H1 (cell line): Measurements from ENCODE around the gene ZC3H6. TPM values are rescaled to one million over a fixed set of nuclear protein-coding genes. Genes with fewer than 3 reads are reported as not detected.

ENCODE experiments used
- CTCF ChIA-PET: fragments of 300-600 bp; sonication (Branson Sonifier 250); formaldehyde crosslinking; loops from one replicate; lab custom pipeline; 2021; ENCODE audit not compliant: partially characterized antibody; lab: Charles Lee
- POLR2A ChIA-PET: fragments of 300-600 bp; sonication (Branson Sonifier 250); formaldehyde crosslinking; loops from one replicate; lab custom pipeline; 2021; ENCODE audit warnings: inconsistent platforms; ENCODE audit not compliant: partially characterized antibody; lab: Charles Lee
- DNase-seq, 2 experiments: peaks; one replicate each; pipeline versions ENCODE4 v3.0.0 to v3.0.0-alpha.2; 2010 to 2022; ENCODE audit warnings: low spot score in 2 of 2, low read depth in 1 of 2, mixed read lengths in 1 of 2
- FAIRE-seq: peaks from 2 replicates; lab custom pipeline; 2011; peaks lifted over from hg19 to GRCh38; lab: Jason Lieb, UNC
- H2AFZ ChIP-seq: 2 replicates; pipeline ENCODE4 v1.8.1; 2012; ENCODE audit warnings: low read length, inconsistent platforms
- H2AK5ac ChIP-seq: 2 replicates; pipeline ENCODE4 v1.6.1; 2013; ENCODE audit warnings: low read depth, low read length
- H2BK120ac ChIP-seq: replicated peaks from 2 replicates; pipeline ENCODE3; 2013; ENCODE audit warnings: low read depth, low read length, inconsistent platforms
- H2BK12ac ChIP-seq: 2 replicates; pipeline ENCODE4 v1.6.1; 2013; ENCODE audit warnings: low read depth, low read length
- H2BK15ac ChIP-seq: 2 replicates; pipeline ENCODE4 v1.6.1; 2013; ENCODE audit warnings: low read length
- H2BK20ac ChIP-seq: 2 replicates; pipeline ENCODE4 v1.6.1; 2013; ENCODE audit warnings: low read length
- H2BK5ac ChIP-seq: 2 replicates; pipeline ENCODE4 v1.6.1; 2013; ENCODE audit warnings: low read depth, low read length
- H3K14ac ChIP-seq: 2 replicates; pipeline ENCODE4 v1.6.1; 2013; ENCODE audit warnings: inconsistent platforms; ENCODE audit not compliant: insufficient read length
- H3K18ac ChIP-seq: 2 replicates; pipeline ENCODE4 v1.6.1; 2013; ENCODE audit warnings: low read length; ENCODE audit errors: extremely low read depth
- H3K23ac ChIP-seq: 2 replicates; pipeline ENCODE4 v1.6.1; 2013; ENCODE audit warnings: inconsistent platforms; ENCODE audit not compliant: insufficient read length
- H3K23me2 ChIP-seq: 2 replicates; pipeline ENCODE4 v1.6.1; 2013; ENCODE audit warnings: low read depth, low read length
- H3K27ac ChIP-seq: 2 replicates; pipeline ENCODE4 v1.6.1; 2011; ENCODE audit warnings: low read depth, low read length, inconsistent platforms
- H3K27me3 ChIP-seq, 4 experiments: replicated peaks in 1 of 4; 1 replicate in 1 of 4; 2 replicates in 3 of 4; pipeline versions ENCODE4 v1.6.1 to v1.8.1; 2011 to 2013; ENCODE audit warnings: low read length in 3 of 4, mild to moderate bottlenecking in 3 of 4, inconsistent platforms in 2 of 4, mixed read lengths in 2 of 4, moderate library complexity in 1 of 4; ENCODE audit not compliant: control insufficient read depth in 3 of 4, insufficient read depth in 3 of 4; ENCODE audit errors: extremely low read depth in 1 of 4
- H3K36me3 ChIP-seq, 4 experiments: 2 replicates each; pipeline versions ENCODE4 v1.6.1 to v1.8.1; 2011 to 2013; ENCODE audit warnings: mild to moderate bottlenecking in 4 of 4, low read length in 3 of 4, moderate library complexity in 2 of 4, control low read depth in 1 of 4, inconsistent platforms in 1 of 4; ENCODE audit not compliant: insufficient read depth in 4 of 4, control insufficient read depth in 2 of 4
- H3K4ac ChIP-seq: replicated peaks from 2 replicates; pipeline ENCODE3; 2013; ENCODE audit warnings: low read length, low read depth, mixed read lengths, inconsistent platforms; ENCODE audit not compliant: insufficient read length
- H3K4me1 ChIP-seq, 4 experiments: replicated peaks in 1 of 4; 1 replicate in 1 of 4; 2 replicates in 3 of 4; pipeline versions ENCODE4 v1.6.1 to v1.8.1; 2011 to 2013; ENCODE audit warnings: low read length in 3 of 4, inconsistent platforms in 2 of 4, mixed read lengths in 1 of 4; ENCODE audit not compliant: insufficient read depth in 4 of 4, control insufficient read depth in 3 of 4
- H3K4me2 ChIP-seq, 2 experiments: 2 replicates each; pipeline versions ENCODE4 v1.6.1 to v1.8.1; 2011 to 2013; ENCODE audit warnings: low read depth in 2 of 2, low read length in 2 of 2, control low read depth in 1 of 2, inconsistent platforms in 1 of 2, mild to moderate bottlenecking in 1 of 2; ENCODE audit not compliant: insufficient read depth in 1 of 2
- H3K4me3 ChIP-seq, 4 experiments: fragments of 200-600, 300-600 bp in 1 of 4; sonication (generic), shearing (Covaris generic), sonication (Bioruptor Twin) in 1 of 4; 2 replicates each; pipeline versions ENCODE4 v1.5.1 to v1.8.1; 2011 to 2016; ENCODE audit warnings: low read length in 4 of 4, low read depth in 3 of 4, control low read depth in 2 of 4, inconsistent platforms in 2 of 4, mild to moderate bottlenecking in 2 of 4, mixed read lengths in 1 of 4, moderate library complexity in 1 of 4; ENCODE audit not compliant: insufficient read depth in 2 of 4; ENCODE audit errors: extremely low read depth in 1 of 4
- H3K56ac ChIP-seq: replicated peaks from 2 replicates; pipeline ENCODE3; 2013; ENCODE audit warnings: low read depth, mild to moderate bottlenecking, mixed read lengths, low read length, inconsistent platforms; ENCODE audit not compliant: insufficient read length
- H3K79me1 ChIP-seq: 2 replicates; pipeline ENCODE4 v1.6.1; 2013; ENCODE audit warnings: low read depth, low read length, control low read depth
- H3K79me2 ChIP-seq, 2 experiments: 2 replicates each; pipeline versions ENCODE4 v1.6.1 to v1.8.1; 2012 to 2013; ENCODE audit warnings: low read length in 2 of 2, mild to moderate bottlenecking in 2 of 2, inconsistent platforms in 1 of 2; ENCODE audit not compliant: insufficient read depth in 2 of 2, control insufficient read depth in 1 of 2
- H3K9ac ChIP-seq, 4 experiments: replicated peaks in 1 of 4; 1 replicate in 1 of 4; 2 replicates in 3 of 4; pipeline versions ENCODE4 v1.6.1 to v1.8.1; 2011 to 2013; ENCODE audit warnings: low read depth in 3 of 4, low read length in 3 of 4, control low read depth in 2 of 4, mild to moderate bottlenecking in 2 of 4, moderate library complexity in 2 of 4, inconsistent platforms in 1 of 4; ENCODE audit errors: extremely low read depth in 1 of 4
- H3K9me3 ChIP-seq, 2 experiments: 2 replicates each; pipeline versions ENCODE4 v1.6.1 to v1.8.1; 2012 to 2013; ENCODE audit warnings: mild to moderate bottlenecking in 2 of 2, moderate library complexity in 2 of 2, control low read depth in 1 of 2, inconsistent platforms in 1 of 2, low read depth in 1 of 2, low read length in 1 of 2, mixed read lengths in 1 of 2; ENCODE audit not compliant: insufficient read depth in 2 of 2
- H4K20me1 ChIP-seq, 2 experiments: replicated peaks in 1 of 2; 2 replicates each; pipeline versions ENCODE3 to v1.8.1; 2011 to 2013; ENCODE audit warnings: inconsistent platforms in 2 of 2, low read length in 2 of 2, mild to moderate bottlenecking in 1 of 2; ENCODE audit not compliant: insufficient read depth in 2 of 2, control insufficient read depth in 1 of 2
- H4K5ac ChIP-seq: 2 replicates; pipeline ENCODE4 v1.6.1; 2013; ENCODE audit warnings: low read length, low read depth, mixed read lengths, inconsistent platforms; ENCODE audit not compliant: insufficient read length
- H4K8ac ChIP-seq: 2 replicates; pipeline ENCODE4 v1.8.0; 2013; ENCODE audit warnings: mild to moderate bottlenecking, moderate library complexity, low read length, inconsistent platforms; ENCODE audit not compliant: insufficient read depth; ENCODE audit errors: extremely low read depth
- H4K91ac ChIP-seq: replicated peaks from 2 replicates; pipeline ENCODE3; 2013; ENCODE audit warnings: low read length, mixed read lengths, inconsistent platforms; ENCODE audit not compliant: insufficient read length
- CHD1 ChIP-seq: IDR thresholded peaks from 2 replicates; pipeline ENCODE4 v1.6.1; 2012; ENCODE audit warnings: low read depth, low read length, improper control_type of control experiment
- JUN ChIP-seq: IDR thresholded peaks from 2 replicates; pipeline ENCODE4 v1.6.1; 2011; ENCODE audit warnings: low read depth, mild to moderate bottlenecking, improper control_type of control experiment, low read length
- RAD21 ChIP-seq, 2 experiments: IDR thresholded peaks in 1 of 2; conservative IDR thresholded peaks in 1 of 2; 2 replicates each; pipeline ENCODE4 v1.6.1; 2011; ENCODE audit warnings: low read depth in 2 of 2, low read length in 2 of 2, improper control_type of control experiment in 1 of 2, inconsistent platforms in 1 of 2, mild to moderate bottlenecking in 1 of 2, moderate library complexity in 1 of 2
- RNF2 ChIP-seq: fragments of 200-900, 300-1000 bp; sonication (generic); IDR thresholded peaks from 2 replicates; pipeline ENCODE4 v1.7.1; 2016; ENCODE audit warnings: borderline replicate concordance, low read depth, mild to moderate bottlenecking, antibody characterized with exemption, low read length; ENCODE audit not compliant: poor library complexity, severe bottlenecking; ENCODE audit errors: missing control alignments
- SAP30 ChIP-seq: fragments of 300-600 bp; sonication (generic); IDR thresholded peaks from 2 replicates; pipeline ENCODE4 v1.7.1; 2012; ENCODE audit warnings: low read length, moderate library complexity, mild to moderate bottlenecking, inconsistent platforms; ENCODE audit not compliant: insufficient read depth, insufficient replicate concordance
- WGBS, 2 experiments: shearing (Covaris generic) in 1 of 2; methylation state at CpG; one replicate each; pipeline versions ENCODE4 v1.1.6 to v1.1.7; 2013 to 2015; ENCODE audit warnings: low lambda C conversion rate in 2 of 2, mixed read lengths in 2 of 2, inconsistent platforms in 1 of 2, low coverage in 1 of 2, missing lambda C conversion rate in 1 of 2; ENCODE audit not compliant: insufficient replicate concordance in 2 of 2, insufficient coverage in 1 of 2, insufficient read length in 1 of 2; ENCODE audit errors: extremely low coverage in 1 of 2, missing lambda C conversion rate in 1 of 2; 5-methylcytosine and 5-hydroxymethylcytosine counted together
- polyA plus RNA-seq, 7 experiments: library from polyadenylated mRNA; depleted of rRNA in 3 of 7; stranded (reverse) in 5 of 7; unstranded in 2 of 7; fragments of >200 nt in 5 of 7; fragments of 200-250 nt in 2 of 7; gene quantifications; 1 replicate in 5 of 7; 2 replicates in 1 of 7; 4 replicates in 1 of 7; pipeline versions ENCODE4 v1.2.1 to v1.2.3, GENCODE V29; 2011 to 2013; ENCODE audit warnings: missing spikeins in 2 of 7, mixed read lengths in 2 of 7
- total RNA-seq: library from RNA; stranded (reverse); fragmentation: NEBNext Ultra II Directional; extraction: Animal tissue kit (Norgen Biotek cat#: 25700); gene quantifications from 2 replicates; pipeline ENCODE4 v1.2.1, GENCODE V29; 2021
- TF ChIP-seq, protein P1 (sequence below), 3 experiments: IDR thresholded peaks; 1 replicate in 2 of 3; 2 replicates in 1 of 3; pipeline versions ENCODE4 v1.5.1 to v1.6.1; 2011; ENCODE audit warnings: low read length in 3 of 3, mild to moderate bottlenecking in 3 of 3, inconsistent platforms in 2 of 3, low read depth in 1 of 3, moderate library complexity in 1 of 3; ENCODE audit not compliant: insufficient read depth in 1 of 3; ENCODE audit errors: control extremely low read depth in 1 of 3

ZC3H6 gene
- total and polyA plus RNA-seq, 2 of the 8 experiments (the other 6 are each of a cell fraction or from before 2014, with no cell fraction given): 1.4 to 6.9 TPM

DNA sequence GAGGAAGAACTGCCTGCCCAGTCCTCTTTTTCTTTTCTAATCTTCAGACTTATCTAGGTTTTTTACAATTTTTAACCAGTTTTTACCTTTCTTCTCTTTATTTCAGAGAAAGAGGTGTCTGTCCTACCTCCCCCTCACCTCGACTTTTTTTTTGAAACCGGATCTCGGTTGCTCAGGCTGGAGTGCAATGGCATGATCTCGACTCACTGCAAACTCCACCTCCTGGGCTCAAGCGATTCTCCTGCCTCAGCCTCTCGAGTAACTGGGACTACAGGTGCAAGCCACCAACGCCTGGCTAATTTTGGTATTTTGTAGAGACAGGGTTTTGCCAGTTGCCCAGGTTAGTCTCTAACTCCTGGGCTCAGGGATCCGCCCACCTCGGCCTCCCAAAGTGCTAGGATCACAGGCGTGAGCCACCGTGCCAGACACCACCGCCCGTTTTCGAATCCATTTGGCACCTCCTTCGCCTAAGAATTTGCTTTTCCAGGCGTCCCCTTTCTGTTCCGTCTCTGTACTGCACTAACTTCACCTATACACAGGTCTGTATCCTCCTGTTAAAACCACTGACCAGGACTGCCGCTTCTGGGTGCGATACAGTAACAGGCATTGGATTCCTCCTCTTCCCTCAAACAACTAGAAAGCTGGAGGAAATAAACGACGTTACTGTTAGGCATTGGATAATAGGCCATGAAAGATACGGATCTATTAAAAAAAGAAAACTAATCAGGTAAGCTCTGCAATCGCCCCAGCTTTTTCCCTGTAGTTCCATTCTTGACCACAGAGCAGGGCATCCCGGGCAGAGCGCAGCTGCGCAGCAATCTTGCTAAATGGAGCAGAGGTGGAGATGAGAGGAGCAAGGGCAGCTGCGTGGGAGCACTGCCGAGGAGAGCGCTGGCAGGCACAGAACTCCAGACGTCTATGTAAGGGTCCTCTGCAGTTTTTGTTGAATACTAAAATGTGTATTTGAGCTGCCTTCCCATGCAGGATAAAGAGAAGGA is 69.9 kb downstream of the ZC3H6 start:
- Histone ChIP-seq H2BK120ac (no peak overlapping the region), H3K9me3 (no peaks in the 10 kb centered on the region), H3K56ac (no peak overlapping the region), H2AFZ (no peak overlapping the region), H4K20me1 (peaks cover 0 to 4% of the 10 kb centered on the region in 2 experiments), H4K8ac (no peak overlapping the region), H3K23ac (no peak overlapping the region), H4K91ac (no peak overlapping the region), H2BK5ac (no peak overlapping the region), H3K18ac (no peak overlapping the region), H3K27me3 (no peaks in the 10 kb centered on the region), H3K4me2 (no peak overlapping the region), H3K27ac (no peak overlapping the region), H4K5ac (no peak overlapping the region), H3K4ac (no peak overlapping the region), H3K36me3 (no peaks in the 10 kb centered on the region), H3K79me2 (no peaks in the 10 kb centered on the region), H3K14ac (no peak overlapping the region), H2BK12ac (no peak overlapping the region), H2BK20ac (no peak overlapping the region), H3K9ac (no peak overlapping the region), H3K4me1 (no peaks in the 10 kb centered on the region), H2AK5ac (no peak overlapping the region), H2BK15ac (no peak overlapping the region), H3K23me2 (peaks cover 10% of the 10 kb centered on the region; the same call in 1 of the 2 replicates), H3K4me3 (no peak overlapping the region), H3K79me1 (no peaks in the 10 kb centered on the region)
- DNase-seq (no peak), FAIRE-seq (no peak)
- peak in 1 of 2 experiments; percentile 3; a peak in 1 of 4 replicates for TF ChIP-seq RAD21 (IDR thresholded peaks at IDR 0.05 in 1 of 2, conservative IDR thresholded peaks at IDR 0.05 in 1 of 2; ENCODE audit: low read depth in 2 of 2, low read length in 2 of 2)
- TF ChIP-seq JUN: no peak
- TF ChIP-seq, protein P1, sequence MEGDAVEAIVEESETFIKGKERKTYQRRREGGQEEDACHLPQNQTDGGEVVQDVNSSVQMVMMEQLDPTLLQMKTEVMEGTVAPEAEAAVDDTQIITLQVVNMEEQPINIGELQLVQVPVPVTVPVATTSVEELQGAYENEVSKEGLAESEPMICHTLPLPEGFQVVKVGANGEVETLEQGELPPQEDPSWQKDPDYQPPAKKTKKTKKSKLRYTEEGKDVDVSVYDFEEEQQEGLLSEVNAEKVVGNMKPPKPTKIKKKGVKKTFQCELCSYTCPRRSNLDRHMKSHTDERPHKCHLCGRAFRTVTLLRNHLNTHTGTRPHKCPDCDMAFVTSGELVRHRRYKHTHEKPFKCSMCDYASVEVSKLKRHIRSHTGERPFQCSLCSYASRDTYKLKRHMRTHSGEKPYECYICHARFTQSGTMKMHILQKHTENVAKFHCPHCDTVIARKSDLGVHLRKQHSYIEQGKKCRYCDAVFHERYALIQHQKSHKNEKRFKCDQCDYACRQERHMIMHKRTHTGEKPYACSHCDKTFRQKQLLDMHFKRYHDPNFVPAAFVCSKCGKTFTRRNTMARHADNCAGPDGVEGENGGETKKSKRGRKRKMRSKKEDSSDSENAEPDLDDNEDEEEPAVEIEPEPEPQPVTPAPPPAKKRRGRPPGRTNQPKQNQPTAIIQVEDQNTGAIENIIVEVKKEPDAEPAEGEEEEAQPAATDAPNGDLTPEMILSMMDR (IDR thresholded peaks at IDR 0.05; ENCODE audit: control extremely low read depth in 1 of 3, insufficient read depth in 1 of 3, low read depth in 1 of 3, low read length in 3 of 3): peak in 2 of 3 experiments; percentile 26 to 32; a peak in 2 of 4 replicates
- no peak for TF ChIP-seq RNF2
- no peak for TF ChIP-seq SAP30
- no peak for TF ChIP-seq CHD1
- WGBS, 2 experiments: 89% methylated on average over 30 of the region's 30 CpGs; no CpG with 5 or more reads in 1 of the 2 experiments
- POLR2A ChIA-PET: no interaction called here
- CTCF ChIA-PET: interaction anchor here (0.6 to 1.0 kb wide), 3 partner anchors 14 to 362 kb away, joined by 3 to 4 read pairs (median 4); no protein-coding TSS in a partner anchor
